Tibial nerve (tissue), 4 donors: Measurements from ENCODE around the gene SOCS6. TPM values are rescaled to one million over a fixed set of nuclear protein-coding genes. Genes with fewer than 3 reads are reported as not detected.

Experiments used
- DNase-seq, 2 donors: peaks; one replicate each; pipeline ENCODE4 v3.0.0-alpha.2; 2019; ENCODE audit warnings: low spot score in 2 of 2
- H3K27ac ChIP-seq, 4 donors: fragments of 200-600 bp; sonication (generic) in 3 of 4; one replicate each; pipeline ENCODE4 v1.5.1; 2017 to 2019; ENCODE audit warnings: mild to moderate bottlenecking in 1 of 4
- H3K27me3 ChIP-seq, 2 donors: fragments of 200-600 bp; sonication (generic) in 1 of 2; one replicate each; pipeline versions ENCODE4 v1.5.1 to v1.6.0; 2017 to 2019
- H3K36me3 ChIP-seq, 3 donors: fragments of 200-600 bp; sonication (generic); one replicate each; pipeline ENCODE4 v1.5.1; 2018 to 2019
- H3K4me1 ChIP-seq, 4 donors: fragments of 200-600 bp; sonication (generic) in 3 of 4; one replicate each; pipeline ENCODE4 v1.5.1; 2017 to 2019
- H3K4me3 ChIP-seq, 4 donors: fragments of 200-600 bp; sonication (generic) in 3 of 4; one replicate each; pipeline ENCODE4 v1.5.1; 2017 to 2019; ENCODE audit warnings: mild to moderate bottlenecking in 1 of 4, moderate library complexity in 1 of 4
- H3K9me3 ChIP-seq, 4 donors: fragments of 200-600 bp; sonication (generic) in 3 of 4; one replicate each; pipeline ENCODE4 v1.5.1; 2017 to 2019
- EP300 ChIP-seq, 2 donors: sonication (generic); formaldehyde crosslinking; IDR thresholded peaks; one replicate each; pipeline ENCODE4 v1.6.1; 2017; ENCODE audit warnings: antibody characterized with exemption in 2 of 2, mild to moderate bottlenecking in 1 of 2
- POLR2A ChIP-seq, 2 donors: fragments of 450-650 bp; IDR thresholded peaks; one replicate each; pipeline ENCODE4 v1.6.1; 2017; ENCODE audit warnings: antibody characterized with exemption in 2 of 2, mild to moderate bottlenecking in 2 of 2, moderate library complexity in 2 of 2
- WGBS, 2 donors: methylation state at CpG; one replicate each; pipeline ENCODE4 v1.1.5; 2018; 5-methylcytosine and 5-hydroxymethylcytosine counted together
- total RNA-seq, 4 donors: library from RNA; depleted of rRNA; stranded (reverse); fragments of >200 nt; gene quantifications; one replicate each; pipeline ENCODE4 v1.1.0, GENCODE V29; 2016
- TF ChIP-seq, protein P1 (sequence below), 5 experiments: fragments of 200-600 bp in 3 of 5; fragments of 450-650 bp in 2 of 5; sonication (generic) in 3 of 5; IDR thresholded peaks; one replicate each; pipeline ENCODE4 v1.5.1; 2016 to 2019; ENCODE audit warnings: antibody characterized with exemption in 5 of 5, mild to moderate bottlenecking in 3 of 5, moderate library complexity in 2 of 5

Gene SOCS6
- total RNA-seq, 4 donors from 2014 or later, result 12.9 to 21.8 (median 18.2) TPM

- no peak for TF ChIP-seq POLR2A (IDR thresholded peaks at IDR 0.05)
- TF ChIP-seq EP300 (IDR thresholded peaks at IDR 0.05), result no peak
- TF ChIP-seq, protein P1, sequence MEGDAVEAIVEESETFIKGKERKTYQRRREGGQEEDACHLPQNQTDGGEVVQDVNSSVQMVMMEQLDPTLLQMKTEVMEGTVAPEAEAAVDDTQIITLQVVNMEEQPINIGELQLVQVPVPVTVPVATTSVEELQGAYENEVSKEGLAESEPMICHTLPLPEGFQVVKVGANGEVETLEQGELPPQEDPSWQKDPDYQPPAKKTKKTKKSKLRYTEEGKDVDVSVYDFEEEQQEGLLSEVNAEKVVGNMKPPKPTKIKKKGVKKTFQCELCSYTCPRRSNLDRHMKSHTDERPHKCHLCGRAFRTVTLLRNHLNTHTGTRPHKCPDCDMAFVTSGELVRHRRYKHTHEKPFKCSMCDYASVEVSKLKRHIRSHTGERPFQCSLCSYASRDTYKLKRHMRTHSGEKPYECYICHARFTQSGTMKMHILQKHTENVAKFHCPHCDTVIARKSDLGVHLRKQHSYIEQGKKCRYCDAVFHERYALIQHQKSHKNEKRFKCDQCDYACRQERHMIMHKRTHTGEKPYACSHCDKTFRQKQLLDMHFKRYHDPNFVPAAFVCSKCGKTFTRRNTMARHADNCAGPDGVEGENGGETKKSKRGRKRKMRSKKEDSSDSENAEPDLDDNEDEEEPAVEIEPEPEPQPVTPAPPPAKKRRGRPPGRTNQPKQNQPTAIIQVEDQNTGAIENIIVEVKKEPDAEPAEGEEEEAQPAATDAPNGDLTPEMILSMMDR (IDR thresholded peaks at IDR 0.05), result no peak
- no peaks in the 10 kb centered on the region for H3K27me3 ChIP-seq
- peaks cover 0 to 3% (median 0%) of the 10 kb centered on the region in 4 donors for H3K9me3 ChIP-seq
- H3K4me3 ChIP-seq, result no peak overlapping the region
- 76 to 84% methylated on average over 12 of the region's 12 CpGs for WGBS, 2 donors
- no peaks in the 10 kb centered on the region for H3K36me3 ChIP-seq
- DNase-seq, result no peak
- H3K4me1 ChIP-seq, result peaks cover 0 to 6% (median 0%) of the 10 kb centered on the region in 4 donors
- H3K27ac ChIP-seq, result no peak overlapping the region
Observed at GRCh38 chr18:70250781-70251180, 38.1 kb upstream of the SOCS6 start.

DNA sequence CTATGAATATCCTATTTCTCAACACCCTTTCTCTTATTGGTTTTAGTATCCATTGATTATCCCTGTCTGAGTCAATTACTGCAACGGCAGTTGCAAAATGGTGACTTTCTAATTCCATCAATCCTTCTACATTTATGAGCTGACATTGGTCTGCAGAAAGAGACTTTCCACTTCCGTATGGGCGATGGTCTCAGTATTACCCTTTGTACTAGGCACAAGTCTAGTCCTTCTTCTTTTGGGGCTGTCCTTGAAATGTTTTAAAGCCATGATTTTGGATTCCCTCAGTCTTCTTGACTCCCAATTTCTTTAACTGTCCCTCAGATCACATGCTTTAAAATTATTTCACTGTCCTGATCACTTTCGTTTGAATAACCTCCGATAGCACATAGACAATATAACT, 32.7 kb upstream of the SOCS6 start:
- Histone ChIP-seq H3K27me3 (no peaks in the 10 kb centered on the region), H3K4me1 (no peaks in the 10 kb centered on the region), H3K36me3 (no peaks in the 10 kb centered on the region), H3K9me3 (no peaks in the 10 kb centered on the region), H3K4me3 (no peak overlapping the region), H3K27ac (no peak overlapping the region)
- no peak for TF ChIP-seq POLR2A (IDR thresholded peaks at IDR 0.05)
- no peak for TF ChIP-seq EP300 (IDR thresholded peaks at IDR 0.05)
- TF ChIP-seq, protein P1 (IDR thresholded peaks at IDR 0.05), result no peak
- WGBS, 2 donors, result 72 to 77% methylated on average over 5 of the region's 5 CpGs
- no peak for DNase-seq

DNA sequence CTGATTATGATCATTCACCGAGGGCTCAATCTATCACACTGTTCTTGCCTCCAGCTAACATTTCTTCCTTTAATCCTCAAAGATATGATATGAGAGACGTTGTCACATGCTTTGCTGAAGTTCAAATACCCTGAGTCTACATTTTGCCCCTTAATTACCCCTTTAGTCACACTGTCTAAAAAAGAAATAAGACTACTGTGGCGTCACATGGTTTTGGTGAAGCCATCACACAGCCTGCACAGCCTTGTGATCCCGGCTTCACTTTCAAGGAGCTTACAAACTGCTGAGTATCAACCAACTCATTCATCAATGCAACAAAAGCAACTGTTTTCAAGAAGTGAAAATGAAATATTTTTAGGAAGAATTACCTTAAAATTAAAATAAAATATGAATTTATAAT, 31.9 kb upstream of the SOCS6 start:
- TF ChIP-seq POLR2A (IDR thresholded peaks at IDR 0.05) (no peak), EP300 (IDR thresholded peaks at IDR 0.05) (no peak)
- TF ChIP-seq, protein P1 (IDR thresholded peaks at IDR 0.05), result no peak
- Histone ChIP-seq H3K27me3 (no peaks in the 10 kb centered on the region), H3K4me3 (no peak overlapping the region), H3K4me1 (no peaks in the 10 kb centered on the region), H3K27ac (no peak overlapping the region), H3K9me3 (no peaks in the 10 kb centered on the region), H3K36me3 (no peaks in the 10 kb centered on the region)
- 54 to 61% methylated on average over 4 of the region's 4 CpGs for WGBS, 2 donors
- DNase-seq, result no peak

DNA sequence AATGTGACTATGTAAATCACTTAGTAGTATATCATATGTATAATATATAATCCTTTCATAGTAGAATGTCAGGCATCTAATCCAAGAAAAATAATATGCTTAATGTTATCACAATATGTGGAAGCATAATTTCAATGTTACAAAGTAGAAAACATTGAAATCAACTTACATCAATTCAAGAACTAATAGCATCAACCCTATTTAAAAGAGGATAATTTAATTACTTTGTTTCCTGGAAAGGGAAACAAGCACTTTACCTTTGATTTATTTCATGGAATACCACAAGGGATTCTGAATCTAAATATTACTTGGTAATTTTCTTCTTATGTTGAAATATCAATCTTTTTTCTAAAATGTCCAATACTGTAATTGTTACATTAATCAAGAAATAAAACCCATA, 30.6 kb upstream of the SOCS6 start:
- Histone ChIP-seq H3K27me3 (no peaks in the 10 kb centered on the region), H3K27ac (no peak overlapping the region), H3K4me1 (no peaks in the 10 kb centered on the region), H3K36me3 (no peaks in the 10 kb centered on the region), H3K9me3 (no peaks in the 10 kb centered on the region), H3K4me3 (no peak overlapping the region)
- TF ChIP-seq, protein P1 (IDR thresholded peaks at IDR 0.05), result no peak
- no peak for TF ChIP-seq POLR2A (IDR thresholded peaks at IDR 0.05)
- TF ChIP-seq EP300 (IDR thresholded peaks at IDR 0.05), result no peak
- DNase-seq, result no peak

DNA sequence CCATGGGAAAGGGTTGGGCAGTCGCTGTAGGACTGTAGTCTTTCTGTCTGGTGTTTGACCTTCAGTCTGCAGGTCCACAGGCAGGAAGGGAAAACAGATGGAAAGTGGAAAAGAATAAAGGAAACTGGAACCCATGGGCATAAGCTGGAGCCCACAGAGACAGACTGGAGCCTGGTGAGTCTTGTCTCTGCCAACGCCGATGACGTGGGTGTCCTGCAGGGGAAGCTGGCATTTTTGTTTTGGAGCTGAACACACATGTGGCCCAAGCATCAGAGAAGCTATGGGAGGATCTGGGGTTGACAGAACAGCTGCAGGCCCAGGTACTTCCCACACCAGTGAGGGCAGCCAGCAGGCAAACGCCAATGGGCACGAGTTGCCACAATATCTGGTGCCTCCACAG, 28.2 kb upstream of the SOCS6 start:
- Histone ChIP-seq H3K9me3 (no peaks in the 10 kb centered on the region), H3K36me3 (no peaks in the 10 kb centered on the region), H3K27ac (no peak overlapping the region), H3K4me3 (no peak overlapping the region), H3K27me3 (no peaks in the 10 kb centered on the region), H3K4me1 (no peaks in the 10 kb centered on the region)
- WGBS, 2 donors, result 80 to 83% methylated on average over 6 of the region's 6 CpGs
- TF ChIP-seq EP300 (IDR thresholded peaks at IDR 0.05) (no peak), POLR2A (IDR thresholded peaks at IDR 0.05) (no peak)
- TF ChIP-seq, protein P1 (IDR thresholded peaks at IDR 0.05), result no peak
- no peak for DNase-seq
